ENCODE results near the gene CCDC74B. TPM values are rescaled to one million over a fixed set of nuclear protein-coding genes. Genes with fewer than 3 reads are reported as not detected.
"Not testable (repeated sequence)": the region's sequence is repeated elsewhere in the genome, so short reads cannot be mapped to it uniquely, and the experiment has no call there.

Gene CCDC74B
- total RNA-seq, 2 experiments from 2014 or later: 1.2 to 1.5 TPM

- H3K4me3 Mint-ChIP-seq; H3K9me3 Mint-ChIP-seq; POLR2A ChIA-PET; H3K27me3 Mint-ChIP-seq; H3K4me1 Mint-ChIP-seq; H3K27ac Mint-ChIP-seq; ATAC-seq (ENCODE audit: low read depth); DNase-seq; H3K36me3 Mint-ChIP-seq: not testable (repeated sequence)
These were observed 14.5 kb upstream of the CCDC74B start for GRCh38 chr2:130159376-130159775.

GRCh38 chr2:130158631-130159030 lies 13.7 kb upstream of the CCDC74B start:
- H3K4me1 Mint-ChIP-seq: peaks cover 7% of the 10 kb centered on the region
- ATAC-seq (ENCODE audit: low read depth): no peak
- H3K27me3 Mint-ChIP-seq: no peaks in the 10 kb centered on the region
- peak overlapping the region; percentile 30 for H3K27ac Mint-ChIP-seq
- DNase-seq: no peak
- no peak overlapping the region for H3K4me3 Mint-ChIP-seq
- H3K36me3 Mint-ChIP-seq: peaks cover 6% of the 10 kb centered on the region
- POLR2A ChIA-PET: no interaction called here
- no peaks in the 10 kb centered on the region for H3K9me3 Mint-ChIP-seq

GRCh38 chr2:130157825-130158514 lies 13.1 kb upstream of the CCDC74B start:
- not testable (repeated sequence) for H3K27me3 Mint-ChIP-seq; H3K4me1 Mint-ChIP-seq; H3K9me3 Mint-ChIP-seq; ATAC-seq (ENCODE audit: low read depth); DNase-seq; H3K36me3 Mint-ChIP-seq; H3K4me3 Mint-ChIP-seq
- POLR2A ChIA-PET: interaction anchor here (0.8 kb wide), 1 partner anchor 11 kb away, joined by 4 read pairs; no protein-coding TSS in a partner anchor
- peak overlapping the region; percentile 76 for H3K27ac Mint-ChIP-seq

GRCh38 chr2:130157354-130157753 lies 12.4 kb upstream of the CCDC74B start:
- not testable (repeated sequence) for H3K4me1 Mint-ChIP-seq; H3K9me3 Mint-ChIP-seq; H3K4me3 Mint-ChIP-seq; DNase-seq; H3K36me3 Mint-ChIP-seq; H3K27me3 Mint-ChIP-seq; ATAC-seq (ENCODE audit: low read depth)
- POLR2A ChIA-PET: interaction anchor here (0.8 kb wide), 1 partner anchor 12 kb away, joined by 4 read pairs; no protein-coding TSS in a partner anchor
- H3K27ac Mint-ChIP-seq: peak overlapping the region; percentile 76

- POLR2A ChIA-PET: no interaction called here
- DNase-seq (no peak), ATAC-seq (ENCODE audit: low read depth) (no peak)
- peaks cover 6% of the 10 kb centered on the region for H3K36me3 Mint-ChIP-seq
- no peaks in the 10 kb centered on the region for H3K27me3 Mint-ChIP-seq
- H3K4me3 Mint-ChIP-seq: no peak overlapping the region
- H3K4me1 Mint-ChIP-seq: peaks cover 7% of the 10 kb centered on the region
- H3K9me3 Mint-ChIP-seq: no peaks in the 10 kb centered on the region
- H3K27ac Mint-ChIP-seq: peak overlapping the region; percentile 64
These were observed 11.7 kb upstream of the CCDC74B start for GRCh38 chr2:130156624-130157004.

- not testable (repeated sequence) for H3K27me3 Mint-ChIP-seq, H3K4me1 Mint-ChIP-seq, H3K4me3 Mint-ChIP-seq, H3K36me3 Mint-ChIP-seq, H3K9me3 Mint-ChIP-seq
- POLR2A ChIA-PET: interaction anchor here (0.6 kb wide), 1 partner anchor 211 kb away, joined by 3 read pairs; no protein-coding TSS in a partner anchor
- ATAC-seq (ENCODE audit: low read depth) (peak; percentile 45), DNase-seq (peak; percentile 46)
- H3K27ac Mint-ChIP-seq: peak overlapping the region; percentile 64
These were observed 11.2 kb upstream of the CCDC74B start for GRCh38 chr2:130155956-130156623.

GRCh38 chr2:130154773-130155765 lies 10.2 kb upstream of the CCDC74B start:
- Mint-ChIP-seq H3K4me1 (peaks cover 7% of the 10 kb centered on the region), H3K4me3 (no peak overlapping the region), H3K27ac (no peak overlapping the region), H3K36me3 (peaks cover 2% of the 10 kb centered on the region), H3K27me3 (no peaks in the 10 kb centered on the region), H3K9me3 (no peaks in the 10 kb centered on the region)
- POLR2A ChIA-PET: no interaction called here
- no peak for DNase-seq
- ATAC-seq (ENCODE audit: low read depth): no peak

GRCh38 chr2:130154423-130154770 lies 9.5 kb upstream of the CCDC74B start:
- H3K27me3 Mint-ChIP-seq; POLR2A ChIA-PET; H3K36me3 Mint-ChIP-seq; H3K4me3 Mint-ChIP-seq; H3K9me3 Mint-ChIP-seq; DNase-seq; H3K27ac Mint-ChIP-seq; H3K4me1 Mint-ChIP-seq; ATAC-seq (ENCODE audit: low read depth): not testable (repeated sequence)

- DNase-seq; H3K9me3 Mint-ChIP-seq; H3K4me1 Mint-ChIP-seq; H3K27ac Mint-ChIP-seq; POLR2A ChIA-PET; ATAC-seq (ENCODE audit: low read depth); H3K4me3 Mint-ChIP-seq; H3K36me3 Mint-ChIP-seq; H3K27me3 Mint-ChIP-seq: not testable (repeated sequence)
These were observed 9.0 kb upstream of the CCDC74B start for GRCh38 chr2:130153721-130154422.

GRCh38 chr2:130152816-130153595 lies 8.1 kb upstream of the CCDC74B start:
- Mint-ChIP-seq H3K4me3 (no peak overlapping the region), H3K27ac (no peak overlapping the region), H3K27me3 (no peaks in the 10 kb centered on the region), H3K9me3 (no peaks in the 10 kb centered on the region), H3K4me1 (peaks cover 4% of the 10 kb centered on the region), H3K36me3 (no peaks in the 10 kb centered on the region)
- POLR2A ChIA-PET: no interaction called here
- ATAC-seq (ENCODE audit: low read depth) (no peak), DNase-seq (no peak)

GRCh38 chr2:130152136-130152815 lies 7.4 kb upstream of the CCDC74B start:
- H3K36me3 Mint-ChIP-seq; ATAC-seq (ENCODE audit: low read depth); H3K4me1 Mint-ChIP-seq; H3K27ac Mint-ChIP-seq; DNase-seq; H3K27me3 Mint-ChIP-seq; H3K4me3 Mint-ChIP-seq; H3K9me3 Mint-ChIP-seq; POLR2A ChIA-PET: not testable (repeated sequence)

- H3K4me1 Mint-ChIP-seq; H3K4me3 Mint-ChIP-seq; ATAC-seq (ENCODE audit: low read depth); H3K27ac Mint-ChIP-seq; H3K9me3 Mint-ChIP-seq; H3K36me3 Mint-ChIP-seq; H3K27me3 Mint-ChIP-seq; POLR2A ChIA-PET; DNase-seq: not testable (repeated sequence)
These were observed 6.2 kb upstream of the CCDC74B start for GRCh38 chr2:130151145-130151512.

Measured in activated naive CD8-positive, alpha-beta T cell treated with anti-CD3 and anti-CD28 coated beads, Interleukin-2, amount 10 ng/mL, durations not matched to agents 7 days and 5 days (primary cell).